ENCODE results near the gene SIX2.

GRCh38 chr2:45018023-45018422 lies 8.8 kb upstream of the SIX2 start:
- no peak for TF ChIP-seq CTCF (IDR thresholded peaks at IDR 0.05)
- no peak for TF ChIP-seq POLR2A (IDR thresholded peaks at IDR 0.05)
- no peak for TF ChIP-seq POLR2AphosphoS5 (IDR thresholded peaks at IDR 0.05; ENCODE audit: insufficient read depth in 1 of 2, low read depth in 1 of 2)

Data from vagina (tissue), 2 donors.